GM10847 (cell line): Measurements from ENCODE around the gene YIF1B.

Source experiments
- POLR2A ChIP-seq: IDR thresholded peaks from 2 replicates; pipeline ENCODE4 v1.6.1; 2011; ENCODE audit not compliant: insufficient read length; ENCODE audit errors: extremely low read depth

The YIF1B gene, protein sequence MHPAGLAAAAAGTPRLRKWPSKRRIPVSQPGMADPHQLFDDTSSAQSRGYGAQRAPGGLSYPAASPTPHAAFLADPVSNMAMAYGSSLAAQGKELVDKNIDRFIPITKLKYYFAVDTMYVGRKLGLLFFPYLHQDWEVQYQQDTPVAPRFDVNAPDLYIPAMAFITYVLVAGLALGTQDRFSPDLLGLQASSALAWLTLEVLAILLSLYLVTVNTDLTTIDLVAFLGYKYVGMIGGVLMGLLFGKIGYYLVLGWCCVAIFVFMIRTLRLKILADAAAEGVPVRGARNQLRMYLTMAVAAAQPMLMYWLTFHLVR

DNA sequence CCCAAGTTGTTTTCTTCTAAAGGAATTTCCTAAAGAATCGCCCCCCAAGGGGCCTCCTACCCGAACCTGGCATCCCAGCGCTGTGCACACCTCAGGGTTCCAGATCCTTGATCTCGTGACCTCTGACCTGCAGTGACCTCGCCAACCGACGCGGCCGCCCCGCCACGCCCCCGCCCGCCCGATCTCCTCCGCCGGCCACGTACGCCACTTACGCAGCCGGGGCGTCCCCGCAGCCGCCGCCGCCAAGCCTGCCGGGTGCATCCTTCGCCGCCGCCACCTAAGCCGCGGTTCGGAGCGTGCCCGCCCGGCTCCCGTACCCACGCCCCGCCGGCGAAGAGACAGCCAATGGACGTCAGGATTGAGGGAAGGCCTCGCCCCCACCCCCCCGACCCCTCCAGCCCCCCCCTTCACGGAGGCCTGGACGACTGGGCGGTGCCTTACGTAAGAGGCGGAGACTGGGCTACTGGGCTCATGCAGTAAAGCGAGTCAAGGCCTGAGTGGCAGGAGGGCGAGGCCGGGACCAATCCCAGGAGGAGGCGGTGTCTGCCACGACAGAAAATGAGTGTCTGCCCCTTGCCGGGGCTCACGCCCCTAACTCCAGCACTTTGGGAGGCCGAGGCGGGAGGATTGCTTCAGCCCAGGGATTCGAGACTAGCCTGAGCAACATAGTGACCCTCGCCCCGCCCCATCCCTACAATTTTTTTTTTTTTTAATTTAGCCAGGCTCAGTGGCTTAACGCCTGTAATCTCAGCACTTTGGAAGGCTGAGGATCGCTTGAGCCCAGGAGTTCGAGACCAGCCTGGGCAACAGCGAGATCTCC lies at the start of gene YIF1B:
Gene YIF1B (minus strand): TSS at position 291 of the 820 bp plus-strand sequence. CDS start 30 bp downstream, at position 261.
- peak; percentile 43 for TF ChIP-seq POLR2A

DNA sequence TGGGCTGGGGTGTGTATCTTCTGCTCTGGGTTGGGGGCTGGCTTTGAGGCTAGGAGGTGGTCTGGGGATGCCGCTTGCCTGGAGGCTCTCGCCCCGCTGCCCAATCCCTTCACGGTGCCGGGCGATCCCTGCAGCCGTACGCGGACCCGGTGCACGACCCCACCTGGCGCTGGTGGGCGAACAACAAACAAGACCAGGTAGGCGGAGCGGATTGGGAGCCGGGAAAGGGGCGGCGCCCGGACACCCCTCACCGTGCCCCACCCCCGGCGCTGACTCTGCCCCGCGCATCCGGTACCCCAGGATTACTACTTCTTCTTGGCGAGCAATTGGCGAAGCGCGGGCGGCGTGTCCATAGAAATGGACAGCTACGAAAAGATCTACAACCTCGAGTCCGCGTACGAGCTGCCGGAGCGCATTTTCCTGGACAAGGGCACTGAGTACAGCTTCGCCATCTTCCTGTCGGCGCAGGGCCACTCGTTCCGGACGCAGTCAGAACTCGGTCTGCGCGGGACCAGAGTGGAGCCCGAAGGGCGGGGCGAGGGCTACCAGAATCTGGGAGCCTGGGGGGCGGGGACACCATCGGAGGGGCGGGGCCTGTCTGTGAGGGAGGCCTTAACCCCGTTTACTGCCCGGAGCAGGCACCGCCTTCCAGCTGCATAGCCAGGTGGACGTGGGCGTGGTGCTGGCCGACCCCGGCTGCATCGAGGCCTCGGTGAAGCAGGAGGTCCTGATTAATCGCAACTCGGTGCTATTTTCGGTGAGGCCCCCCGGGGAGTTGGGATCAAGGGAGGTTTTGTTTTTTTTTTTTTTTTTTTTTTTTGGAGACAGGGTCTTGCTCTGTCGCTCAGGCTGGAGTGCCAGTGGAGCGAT lies 46.6 kb upstream of the YIF1B start:
- TF ChIP-seq POLR2A, result no peak

DNA sequence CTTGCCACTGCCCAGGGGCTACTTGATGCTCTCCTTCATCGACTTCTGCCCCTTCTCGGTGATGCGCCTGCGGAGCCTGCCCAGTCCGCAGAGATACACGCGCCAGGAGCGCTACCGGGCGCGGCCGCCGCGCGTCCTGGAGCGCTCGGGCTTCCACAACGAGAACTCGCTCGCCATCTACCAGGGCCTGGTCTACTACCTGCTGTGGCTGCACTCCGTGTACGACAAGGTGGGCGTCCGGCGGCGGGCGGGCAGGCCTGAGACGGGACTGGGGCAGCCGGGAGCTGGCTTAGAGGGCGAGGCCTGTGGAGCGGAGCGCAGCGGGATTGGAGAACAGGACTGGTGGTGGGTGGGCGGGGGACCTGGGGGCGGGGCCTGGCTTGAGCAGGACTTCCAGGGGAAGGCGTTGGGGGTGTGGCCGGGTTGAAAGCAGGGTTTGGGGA lies 45.9 kb upstream of the YIF1B start:
- no peak for TF ChIP-seq POLR2A

DNA sequence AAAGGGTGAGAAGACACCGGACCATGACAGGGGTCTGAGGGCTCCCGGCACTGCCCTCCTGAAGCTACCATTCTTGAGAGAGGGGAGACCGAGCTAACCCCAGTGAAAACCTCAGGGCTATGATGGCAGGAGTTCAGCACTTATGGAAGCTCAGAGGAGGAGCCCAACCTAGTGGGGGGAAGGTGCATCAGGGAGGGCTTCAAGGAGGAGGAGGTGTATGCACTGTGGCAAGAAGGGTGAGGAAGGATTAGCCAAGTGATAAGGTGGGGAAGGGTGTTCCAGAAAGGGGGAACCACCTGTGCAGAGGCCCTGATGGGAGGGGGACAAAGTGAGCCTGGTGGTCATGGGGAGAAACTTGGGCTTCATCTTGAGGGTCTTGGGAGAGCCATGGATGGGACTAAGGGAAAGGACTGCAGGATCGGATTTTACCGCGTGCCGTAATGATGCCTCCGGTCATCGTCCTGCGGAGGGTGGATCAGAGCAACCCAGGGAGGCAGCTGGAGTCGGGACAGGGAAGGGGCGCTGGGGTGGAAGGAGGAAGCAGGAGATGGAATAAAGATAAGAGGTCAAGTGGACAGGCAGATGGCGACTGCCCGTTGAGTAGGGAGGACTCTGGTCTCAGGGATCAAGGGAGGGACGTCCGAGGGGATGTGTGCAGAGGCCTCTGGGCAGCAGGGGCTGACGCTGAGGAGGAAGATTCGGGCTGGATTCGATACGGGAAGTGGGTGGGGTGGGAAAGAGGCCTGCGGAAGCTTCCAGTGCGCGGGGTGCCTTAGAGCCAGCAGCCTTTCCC lies 45.3 kb upstream of the YIF1B start:
- no peak for TF ChIP-seq POLR2A

DNA sequence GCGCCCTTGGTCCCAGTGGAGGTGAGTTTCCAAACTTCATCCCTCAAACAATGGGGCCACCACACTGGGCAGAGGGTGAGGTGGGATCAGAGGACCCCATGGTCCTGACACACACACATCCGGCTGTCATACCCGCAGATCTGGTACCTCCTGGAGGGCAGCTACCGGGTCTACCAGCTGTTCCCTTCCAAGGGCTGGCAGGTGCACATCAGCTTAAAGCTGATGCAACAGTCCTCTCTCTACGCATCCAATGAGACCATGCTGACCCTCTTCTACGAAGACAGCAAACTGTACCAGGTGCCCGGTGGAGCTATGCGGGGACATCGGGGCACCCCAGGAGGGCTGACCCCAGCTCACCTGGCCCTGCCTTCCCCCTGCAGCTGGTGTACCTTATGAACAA lies 44.6 kb upstream of the YIF1B start:
- no peak for TF ChIP-seq POLR2A

DNA sequence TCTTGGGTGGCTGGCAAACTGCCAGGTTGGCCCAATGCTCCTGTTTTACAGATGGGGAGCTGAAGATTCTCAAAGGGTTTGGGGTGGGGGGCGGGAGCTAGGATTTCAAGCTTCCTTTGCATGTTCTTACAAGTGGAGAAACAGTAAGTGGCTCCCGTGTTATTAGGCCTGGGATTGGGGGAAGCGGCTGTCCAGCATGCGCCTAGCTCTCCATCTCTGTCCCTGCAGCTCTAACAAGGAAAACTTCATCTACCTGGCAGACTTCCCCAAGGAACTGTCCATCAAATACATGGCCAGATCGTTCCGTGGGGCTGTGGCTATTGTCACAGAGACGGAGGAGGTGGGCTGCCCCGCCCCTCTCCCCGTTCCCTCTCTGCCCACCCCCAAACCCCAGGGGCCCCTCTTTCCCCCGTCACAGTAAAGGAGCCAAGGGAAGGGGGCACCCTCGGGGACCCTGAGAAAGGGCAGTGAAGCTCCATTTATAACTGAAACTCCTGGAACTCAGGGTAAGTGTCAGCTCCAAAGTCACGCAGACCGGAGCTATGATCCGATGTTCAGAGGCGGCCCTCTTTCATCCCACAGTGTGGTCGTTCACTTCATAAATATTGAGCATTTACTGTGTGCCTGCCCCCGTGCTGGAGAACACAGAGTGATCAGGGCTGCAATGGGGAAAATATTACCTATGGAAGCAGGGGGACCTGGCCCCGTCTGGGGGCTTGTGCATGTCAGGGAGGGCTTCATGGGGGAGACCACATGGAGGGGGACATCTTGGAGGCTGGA lies 43.7 kb upstream of the YIF1B start:
- no peak for TF ChIP-seq POLR2A

DNA sequence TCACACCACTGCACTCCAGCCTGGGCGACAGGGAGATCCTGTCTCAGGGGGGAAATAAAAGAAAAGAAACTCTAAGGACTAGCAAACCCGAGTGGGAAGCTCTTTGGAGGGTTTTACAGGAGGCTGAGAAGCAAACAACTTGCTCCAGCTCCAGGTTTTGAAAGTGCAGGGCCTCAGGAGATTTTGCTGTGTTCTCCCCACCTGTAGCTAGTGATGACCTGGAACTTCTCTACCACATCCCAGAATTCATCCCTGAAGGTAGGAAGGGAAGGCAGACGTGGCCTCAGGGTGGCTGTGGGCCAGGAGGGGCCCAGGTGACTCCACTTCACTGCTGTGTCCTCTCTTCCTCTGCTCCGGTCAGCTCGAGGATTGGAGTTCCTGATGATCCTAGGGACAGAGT lies 42.3 kb upstream of the YIF1B start:
- no peak for TF ChIP-seq POLR2A

DNA sequence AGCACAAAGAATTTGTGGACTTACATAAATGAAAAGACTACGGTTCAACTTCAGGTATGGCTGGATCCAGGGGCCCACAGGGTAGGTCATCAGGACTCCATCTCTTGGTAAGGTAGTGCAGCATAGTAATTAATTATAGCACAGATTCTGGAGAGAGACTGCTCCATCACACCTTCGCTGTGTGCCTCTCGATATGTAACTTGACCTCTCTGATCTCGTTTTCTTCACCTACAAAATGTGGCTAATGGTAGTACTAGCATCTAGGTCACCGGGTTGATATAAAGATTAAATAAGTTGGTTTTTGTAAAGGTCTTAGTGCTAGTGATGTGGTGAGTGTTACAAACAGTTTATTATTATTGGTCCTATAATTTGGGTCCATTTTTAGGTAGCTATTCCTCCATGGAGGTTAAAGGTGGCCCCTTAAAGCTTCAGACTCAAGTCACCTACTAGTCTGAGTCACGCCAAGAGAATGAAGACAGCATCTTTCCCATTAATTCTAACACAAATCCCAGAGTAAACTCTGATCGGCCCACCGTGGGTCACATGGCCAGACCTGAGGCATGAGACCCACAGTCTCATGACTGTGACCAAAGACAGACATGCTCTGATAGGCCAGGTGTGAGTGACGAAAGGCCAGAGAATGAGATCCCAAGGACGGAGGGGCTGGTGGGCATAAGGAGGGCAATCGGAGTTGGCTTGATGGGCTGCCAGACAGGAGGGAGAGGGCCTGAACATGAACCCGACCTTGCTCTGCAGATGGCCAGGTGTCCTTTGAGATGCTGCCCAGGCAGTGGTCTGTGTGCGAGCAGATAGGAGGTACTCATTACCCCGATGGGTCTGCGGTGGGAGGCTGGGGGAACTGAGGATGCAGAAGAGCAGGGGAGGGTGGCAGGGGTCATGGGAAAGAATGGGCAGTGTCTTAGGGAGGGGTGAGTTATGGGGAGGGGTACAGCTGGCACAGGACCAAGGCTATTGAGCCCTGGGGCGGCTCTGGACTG lies 40.3 kb upstream of the YIF1B start:
- no peak for TF ChIP-seq POLR2A

DNA sequence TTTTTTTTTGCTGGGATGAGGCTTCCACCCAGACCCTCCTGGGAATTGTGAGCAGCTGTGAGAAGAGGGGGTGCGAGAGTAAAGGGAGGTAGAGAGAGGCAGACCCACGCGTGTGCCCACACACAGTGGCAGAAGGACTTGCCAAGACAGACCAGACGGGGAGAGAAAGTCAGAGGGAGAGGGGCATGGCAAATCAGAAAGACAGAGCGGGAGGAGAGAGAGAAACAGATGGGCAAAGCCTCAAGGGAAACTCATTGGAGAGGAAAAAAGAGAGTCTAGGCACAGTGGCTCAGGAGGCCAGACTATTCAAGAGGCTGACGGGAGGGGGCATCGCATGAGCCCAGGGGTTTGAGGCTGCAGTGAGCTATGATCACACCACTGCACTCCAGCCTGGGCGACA lies 36.9 kb upstream of the YIF1B start:
- TF ChIP-seq POLR2A, result no peak

DNA sequence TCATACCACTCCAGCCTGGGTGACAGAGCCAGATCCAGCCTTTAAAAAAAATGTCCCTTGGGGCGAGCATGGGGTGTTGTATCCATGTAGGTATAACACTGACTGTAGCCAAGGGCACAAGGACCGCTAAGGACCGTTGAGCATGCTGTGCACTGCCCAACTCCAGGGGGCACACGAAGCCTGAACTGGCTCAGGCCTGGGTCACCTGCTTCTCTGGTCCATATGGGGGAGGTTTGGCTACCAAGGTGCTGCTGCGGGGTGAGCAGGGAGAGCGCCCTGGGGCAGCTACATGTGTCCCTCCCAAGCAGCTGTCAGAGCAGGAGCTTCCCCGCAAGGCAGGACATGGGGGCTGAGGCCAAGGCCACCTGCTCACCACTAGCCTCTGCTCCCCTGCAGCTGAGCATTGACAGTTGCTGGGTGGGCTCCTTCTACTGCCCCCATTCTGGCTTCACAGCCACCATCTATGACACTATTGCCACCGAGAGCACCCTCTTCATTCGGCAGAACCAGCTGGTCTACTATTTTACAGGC lies 36.2 kb upstream of the YIF1B start:
- TF ChIP-seq POLR2A, result no peak

DNA sequence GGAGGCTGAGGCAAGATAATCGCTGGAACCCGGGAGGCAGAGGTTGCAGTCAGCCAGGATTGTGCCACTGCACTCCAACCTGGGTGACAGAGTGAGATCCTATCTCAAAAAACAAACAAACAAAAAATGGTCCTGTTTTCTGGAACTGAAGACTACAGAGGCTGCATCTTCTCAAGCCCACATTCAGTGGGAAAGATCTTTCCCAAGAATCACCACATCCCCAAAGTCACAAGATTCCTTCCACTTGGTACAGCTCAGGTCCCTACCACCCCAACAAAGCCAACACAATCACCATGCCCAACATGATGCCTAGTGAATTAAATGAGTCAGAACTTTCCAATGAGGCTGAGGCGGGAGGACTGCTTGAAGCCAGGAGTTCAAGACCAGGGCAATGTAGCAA lies 35.1 kb upstream of the YIF1B start:
- TF ChIP-seq POLR2A, result no peak

DNA sequence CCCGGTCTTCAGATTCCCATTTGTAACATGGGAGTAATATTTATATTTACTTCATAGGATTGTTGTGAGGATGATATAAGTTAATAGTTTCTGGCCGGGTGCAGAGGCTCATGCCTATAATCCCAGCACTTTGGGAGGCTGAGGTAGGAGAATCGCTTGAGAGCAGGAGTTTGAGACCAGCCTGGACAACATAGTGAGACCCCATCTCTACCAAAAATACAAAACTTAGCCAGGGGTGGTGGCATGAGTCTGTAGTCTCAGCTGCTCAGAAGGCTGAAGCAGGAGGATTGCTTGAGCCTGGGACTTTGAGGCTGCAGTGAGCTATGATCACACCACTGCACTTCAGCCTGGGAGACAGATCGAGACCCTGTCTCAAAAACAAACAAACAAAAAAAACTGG lies 31.1 kb upstream of the YIF1B start:
- TF ChIP-seq POLR2A, result no peak
